Keratinocyte (primary cell): ENCODE data around the gene KCNA3.

ENCODE experiments used
- EZH2 ChIP-seq: IDR thresholded peaks from one replicate; pipeline ENCODE4 v1.6.1; 2012; ENCODE audit warnings: inconsistent platforms, mild to moderate bottlenecking, low read length, moderate library complexity
- TF ChIP-seq, protein P1 (sequence below), 3 experiments: IDR thresholded peaks in 1 of 3; conservative IDR thresholded peaks in 1 of 3; optimal IDR thresholded peaks in 1 of 3; 2 replicates in 2 of 3; 3 replicates in 1 of 3; pipeline versions ENCODE3 to v1.5.1; 2011; ENCODE audit warnings: low read length in 3 of 3, mild to moderate bottlenecking in 3 of 3, moderate library complexity in 2 of 3, control low read depth in 1 of 3, inconsistent platforms in 1 of 3; ENCODE audit not compliant: insufficient read depth in 2 of 3; ENCODE audit errors: extremely low read depth in 1 of 3

DNA sequence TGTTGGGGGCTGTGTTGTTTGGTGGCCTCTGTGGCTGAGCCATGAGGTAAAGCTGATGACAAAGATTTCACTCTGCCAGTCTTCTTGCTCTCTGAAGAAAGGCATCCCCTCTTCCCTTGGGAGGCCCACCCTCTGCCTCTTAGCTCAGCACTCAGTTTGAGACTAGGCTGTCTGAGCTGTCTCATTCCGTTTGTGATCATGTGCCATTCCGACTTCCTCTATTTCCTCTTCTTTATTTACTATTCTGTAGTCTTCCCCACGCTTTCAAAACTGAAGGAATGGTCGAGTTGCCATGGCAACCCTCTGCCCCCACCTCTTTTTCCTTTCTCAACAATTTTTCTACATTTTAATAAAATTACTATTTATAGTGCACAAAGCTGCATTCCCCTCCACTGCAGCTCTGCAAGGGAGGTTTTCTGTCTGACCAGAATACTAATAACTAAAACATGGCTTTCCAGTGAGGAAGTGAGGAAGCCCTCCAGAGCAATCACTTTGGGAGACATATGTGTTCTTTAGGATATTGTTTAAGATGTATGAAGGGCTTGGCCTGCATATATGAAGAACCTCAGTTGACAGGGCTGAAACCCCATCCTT is 30.8 kb downstream of the KCNA3 start:
- TF ChIP-seq, protein P1, sequence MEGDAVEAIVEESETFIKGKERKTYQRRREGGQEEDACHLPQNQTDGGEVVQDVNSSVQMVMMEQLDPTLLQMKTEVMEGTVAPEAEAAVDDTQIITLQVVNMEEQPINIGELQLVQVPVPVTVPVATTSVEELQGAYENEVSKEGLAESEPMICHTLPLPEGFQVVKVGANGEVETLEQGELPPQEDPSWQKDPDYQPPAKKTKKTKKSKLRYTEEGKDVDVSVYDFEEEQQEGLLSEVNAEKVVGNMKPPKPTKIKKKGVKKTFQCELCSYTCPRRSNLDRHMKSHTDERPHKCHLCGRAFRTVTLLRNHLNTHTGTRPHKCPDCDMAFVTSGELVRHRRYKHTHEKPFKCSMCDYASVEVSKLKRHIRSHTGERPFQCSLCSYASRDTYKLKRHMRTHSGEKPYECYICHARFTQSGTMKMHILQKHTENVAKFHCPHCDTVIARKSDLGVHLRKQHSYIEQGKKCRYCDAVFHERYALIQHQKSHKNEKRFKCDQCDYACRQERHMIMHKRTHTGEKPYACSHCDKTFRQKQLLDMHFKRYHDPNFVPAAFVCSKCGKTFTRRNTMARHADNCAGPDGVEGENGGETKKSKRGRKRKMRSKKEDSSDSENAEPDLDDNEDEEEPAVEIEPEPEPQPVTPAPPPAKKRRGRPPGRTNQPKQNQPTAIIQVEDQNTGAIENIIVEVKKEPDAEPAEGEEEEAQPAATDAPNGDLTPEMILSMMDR (optimal IDR thresholded peaks at IDR 0.05 in 1 of 3, IDR thresholded peaks at IDR 0.05 in 1 of 3, conservative IDR thresholded peaks at IDR 0.05 in 1 of 3; ENCODE audit: extremely low read depth in 1 of 3, insufficient read depth in 2 of 3, low read length in 3 of 3) = no peak
- TF ChIP-seq EZH2 = no peak
